GM21619 (cell line): ENCODE results near the gene ENG.
"Not testable (repeated sequence)": the region's sequence is repeated elsewhere in the genome, so short reads cannot be mapped to it uniquely, and the experiment has no call there.

Experiments used
- ATAC-seq: cut with Tn5 transposase; IDR thresholded peaks from one replicate; pipeline ENCODE4 v1.9.1; 2021; ENCODE audit not compliant: unreplicated experiment

ENG gene

DNA sequence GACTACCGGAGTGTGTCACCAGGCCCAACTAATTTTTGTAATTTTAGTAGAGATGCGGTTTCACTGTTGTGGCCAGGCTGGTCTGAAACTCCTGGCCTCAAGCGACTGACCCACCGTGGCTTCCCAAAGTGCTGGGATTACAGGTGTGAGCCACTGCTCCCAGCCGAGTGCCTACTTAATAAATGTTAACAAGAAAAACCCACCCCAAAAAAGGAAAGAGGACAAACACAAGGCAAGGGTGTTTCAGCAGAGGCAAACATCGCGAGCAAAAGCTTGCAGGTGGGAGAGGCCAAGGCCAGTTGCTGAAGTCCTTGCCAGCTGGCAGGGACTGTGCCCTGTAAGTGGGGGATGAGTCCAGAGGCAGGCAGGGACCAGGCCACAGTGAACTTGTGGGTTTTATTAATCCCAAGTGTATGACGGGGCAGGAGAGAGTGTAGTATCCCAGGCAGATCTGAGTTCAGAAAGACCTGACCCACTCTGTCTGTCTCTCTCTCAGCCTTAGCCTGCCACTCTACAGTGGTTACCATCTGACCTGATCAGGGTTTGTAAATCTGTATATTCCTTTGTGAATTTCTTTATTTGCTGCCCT is 58.1 kb downstream of the ENG start:
- ATAC-seq = no peak

DNA sequence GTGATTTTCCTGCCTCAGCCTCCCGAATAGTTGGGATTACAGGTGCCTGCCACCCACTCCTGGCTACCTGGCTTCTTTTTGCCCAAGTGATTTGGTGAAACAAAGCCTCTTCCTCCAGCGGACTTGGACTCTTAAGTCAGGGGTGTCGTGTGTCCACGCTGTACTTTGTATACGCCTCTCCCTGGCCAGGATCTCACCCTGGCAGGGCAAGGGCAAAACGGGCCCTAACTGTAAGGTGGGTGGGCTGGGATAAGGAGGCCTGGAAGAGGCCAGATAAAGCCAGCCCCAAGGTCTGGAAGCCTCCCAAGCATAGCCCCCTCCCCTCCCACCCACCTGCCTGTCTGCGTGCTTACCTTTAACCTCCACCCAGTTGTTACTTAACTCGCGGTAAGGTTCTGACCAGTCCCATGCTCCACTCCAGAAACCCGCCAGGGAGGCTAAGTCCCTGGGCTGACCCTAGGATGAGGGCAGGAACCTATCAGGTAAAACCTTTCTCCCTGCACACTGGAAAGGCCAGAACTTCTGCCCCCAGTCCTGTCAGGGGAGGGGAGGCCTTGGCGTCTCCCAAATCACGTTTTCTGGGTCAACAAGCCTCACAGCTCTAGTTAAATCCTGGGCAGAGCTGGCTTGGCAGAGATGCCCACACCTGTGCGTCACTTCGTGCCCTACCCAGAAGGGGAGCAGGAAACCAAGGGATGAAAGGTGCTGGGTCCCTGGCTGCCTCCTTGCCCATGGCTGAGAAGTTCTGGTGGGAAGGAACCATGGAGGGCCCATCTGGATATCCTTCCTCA is 60.3 kb downstream of the ENG start:
- ATAC-seq = no peak

DNA sequence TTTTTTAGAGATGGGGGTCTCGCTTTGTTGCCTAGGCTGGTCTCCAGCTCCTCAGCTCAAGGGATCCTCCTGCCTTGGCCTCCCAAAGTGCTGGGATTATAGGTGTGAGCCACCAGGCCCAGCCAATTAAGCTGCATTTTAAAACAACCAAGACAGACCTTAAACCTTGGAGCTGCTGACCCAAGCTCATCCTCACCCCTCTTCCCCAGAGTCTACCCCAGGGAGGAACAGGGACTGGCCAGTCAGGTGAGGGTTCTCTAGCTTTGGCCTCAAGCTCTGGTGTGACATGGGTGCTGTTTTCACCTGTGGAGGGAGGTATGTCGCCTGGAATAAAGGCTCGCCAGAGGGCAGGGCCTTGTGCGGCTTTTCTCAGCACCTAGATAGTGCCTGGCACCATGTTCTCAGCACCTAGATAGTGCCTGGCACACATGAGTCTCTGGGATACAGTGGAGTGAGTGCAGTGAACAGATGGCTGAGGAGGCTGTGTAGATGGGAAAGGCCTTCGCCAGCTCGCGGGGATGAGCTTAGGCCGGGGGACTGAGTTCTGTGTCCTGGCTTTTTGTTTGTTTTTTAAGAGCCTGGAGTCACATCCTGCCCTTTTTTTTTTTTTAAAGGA is 61.3 kb downstream of the ENG start:
- ATAC-seq = no peak

DNA sequence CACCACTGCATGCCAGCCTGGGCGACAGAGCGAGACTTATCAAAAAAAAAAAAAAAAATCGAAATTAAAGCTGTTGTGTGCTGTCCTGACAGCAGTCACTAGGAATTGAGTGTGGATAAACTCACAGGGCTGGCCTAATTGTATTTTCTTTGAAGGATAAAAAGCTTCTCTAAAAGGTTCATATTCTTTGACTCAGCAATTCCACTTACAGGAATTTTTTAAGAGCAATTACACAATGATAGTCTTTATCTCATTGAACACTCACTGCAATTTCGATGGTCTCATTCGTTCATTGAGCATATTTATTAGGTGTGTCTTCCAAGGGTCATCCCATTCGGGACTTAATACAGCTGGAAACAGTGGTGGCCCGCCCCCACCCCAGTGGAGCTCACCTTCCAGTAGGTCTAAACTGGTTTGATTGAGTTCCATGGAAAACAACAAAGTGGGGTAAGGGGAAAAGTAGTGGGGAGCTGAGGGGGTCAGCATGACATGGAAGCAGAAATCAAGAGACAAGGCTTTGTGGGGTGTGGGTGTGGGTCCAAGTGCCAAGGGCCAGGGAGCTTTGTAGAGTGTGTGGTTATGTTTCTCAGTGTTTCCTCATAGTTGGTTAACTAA is 61.9 kb downstream of the ENG start:
- ATAC-seq = no peak

DNA sequence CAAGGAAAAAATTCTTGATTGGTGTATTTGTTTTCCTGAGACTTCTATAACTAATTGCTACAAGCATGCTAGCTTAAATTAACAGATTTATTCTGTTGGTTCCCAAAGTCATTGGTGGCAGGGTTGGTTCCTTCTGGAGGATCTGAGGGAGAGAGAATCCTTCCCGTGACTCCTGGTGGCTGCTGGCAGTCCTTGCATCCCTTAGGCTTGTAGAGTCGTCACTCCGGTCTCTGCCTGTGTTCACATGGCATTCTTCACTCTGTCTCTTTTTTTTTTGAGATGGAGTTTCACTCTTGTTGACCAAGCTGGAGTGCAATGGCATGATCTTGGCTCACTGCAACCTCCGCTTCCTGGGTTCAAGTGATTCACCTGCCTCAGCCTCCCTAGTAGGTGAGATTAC is 63.4 kb downstream of the ENG start:
- no peak for ATAC-seq

DNA sequence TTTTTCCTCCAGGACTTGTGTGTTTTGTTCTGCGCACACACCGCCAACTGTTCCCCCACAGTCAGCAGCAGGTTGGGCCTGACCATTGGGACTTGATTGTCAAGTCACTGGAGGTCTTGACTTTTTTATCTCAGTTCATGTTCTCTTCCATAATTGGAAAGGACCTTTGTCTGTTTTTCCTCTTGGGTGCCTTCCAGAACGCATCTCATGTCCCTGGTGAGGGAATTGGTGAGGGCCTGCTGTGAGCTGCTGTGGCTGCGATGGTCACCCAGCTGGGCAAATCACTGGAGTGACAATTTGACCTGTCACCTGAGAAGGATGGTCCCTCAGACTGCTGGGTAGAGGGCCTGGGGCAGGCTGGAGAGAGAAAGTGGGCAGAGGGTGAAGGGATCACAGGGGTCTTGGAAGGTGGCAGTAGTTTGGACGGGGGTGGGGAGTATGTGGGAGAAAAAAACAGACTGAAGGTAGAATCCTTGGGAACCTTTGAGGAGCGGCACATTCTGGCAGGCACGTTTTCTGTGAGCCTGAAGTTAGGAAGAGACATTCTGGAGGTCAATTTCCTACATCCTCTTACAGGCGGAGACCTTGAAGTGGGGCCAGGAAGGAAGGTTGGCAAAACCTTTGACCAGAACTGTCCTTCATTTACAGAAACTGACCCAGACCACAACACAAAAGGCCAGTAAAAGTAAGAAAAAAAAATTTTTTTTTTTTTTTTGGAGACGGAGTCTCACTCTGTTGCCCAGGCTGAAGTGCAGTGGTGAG is 64.2 kb downstream of the ENG start:
- no peak for ATAC-seq

DNA sequence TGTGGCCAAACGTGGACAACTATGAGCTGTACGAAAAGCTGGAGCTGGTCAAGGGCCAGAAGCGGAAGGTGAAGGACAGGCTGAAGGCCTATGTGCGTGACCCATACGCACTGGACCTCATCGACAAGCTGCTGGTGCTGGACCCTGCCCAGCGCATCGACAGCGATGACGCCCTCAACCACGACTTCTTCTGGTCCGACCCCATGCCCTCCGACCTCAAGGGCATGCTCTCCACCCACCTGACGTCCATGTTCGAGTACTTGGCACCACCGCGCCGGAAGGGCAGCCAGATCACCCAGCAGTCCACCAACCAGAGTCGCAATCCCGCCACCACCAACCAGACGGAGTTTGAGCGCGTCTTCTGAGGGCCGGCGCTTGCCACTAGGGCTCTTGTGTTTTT is 65.3 kb downstream of the ENG start:
- no peak for ATAC-seq

DNA sequence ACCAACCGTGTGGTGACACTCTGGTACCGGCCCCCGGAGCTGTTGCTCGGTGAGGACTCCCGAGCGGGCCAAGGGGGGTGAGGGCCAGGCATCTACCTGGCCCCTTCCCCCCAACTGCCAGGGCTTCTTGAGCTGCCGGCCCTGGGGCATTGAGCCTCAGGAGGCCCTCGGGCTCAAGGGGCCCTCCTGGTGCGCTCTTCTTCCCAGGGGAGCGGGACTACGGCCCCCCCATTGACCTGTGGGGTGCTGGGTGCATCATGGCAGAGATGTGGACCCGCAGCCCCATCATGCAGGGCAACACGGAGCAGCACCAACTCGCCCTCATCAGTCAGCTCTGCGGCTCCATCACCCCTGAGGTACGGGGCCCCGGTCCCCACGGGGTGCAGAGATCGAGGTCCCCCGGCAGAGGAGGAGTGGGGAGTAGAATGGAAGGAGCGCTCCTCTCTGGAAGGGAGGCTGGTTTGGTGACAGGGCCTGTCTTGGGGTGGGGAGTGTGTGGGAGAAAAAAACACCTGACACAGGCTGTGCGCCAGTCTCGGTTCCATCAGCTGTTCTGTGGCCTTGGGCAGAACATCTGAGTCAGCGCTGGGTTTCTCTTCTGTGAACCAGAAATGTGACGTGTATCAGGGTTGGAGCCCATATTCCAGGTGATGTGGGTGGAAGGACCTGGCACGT is 66.0 kb downstream of the ENG start:
- ATAC-seq = no peak

DNA sequence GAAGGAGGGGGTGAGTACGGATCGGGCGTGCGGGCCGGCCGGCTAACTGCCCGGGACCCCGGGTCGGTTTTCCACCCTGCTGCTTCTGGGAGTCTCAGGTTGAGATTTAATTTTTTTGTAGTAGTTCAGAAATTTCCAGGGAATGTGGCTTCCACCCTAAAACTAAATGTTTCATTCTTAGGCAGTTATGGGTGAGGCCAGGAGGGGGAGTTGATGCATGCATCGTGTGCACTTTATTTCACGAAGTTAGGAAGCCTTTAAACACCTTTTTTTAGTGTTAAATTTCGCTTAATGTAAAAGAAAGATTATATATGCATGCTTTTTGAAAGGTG is 67.7 kb downstream of the ENG start:
- no peak for ATAC-seq

DNA sequence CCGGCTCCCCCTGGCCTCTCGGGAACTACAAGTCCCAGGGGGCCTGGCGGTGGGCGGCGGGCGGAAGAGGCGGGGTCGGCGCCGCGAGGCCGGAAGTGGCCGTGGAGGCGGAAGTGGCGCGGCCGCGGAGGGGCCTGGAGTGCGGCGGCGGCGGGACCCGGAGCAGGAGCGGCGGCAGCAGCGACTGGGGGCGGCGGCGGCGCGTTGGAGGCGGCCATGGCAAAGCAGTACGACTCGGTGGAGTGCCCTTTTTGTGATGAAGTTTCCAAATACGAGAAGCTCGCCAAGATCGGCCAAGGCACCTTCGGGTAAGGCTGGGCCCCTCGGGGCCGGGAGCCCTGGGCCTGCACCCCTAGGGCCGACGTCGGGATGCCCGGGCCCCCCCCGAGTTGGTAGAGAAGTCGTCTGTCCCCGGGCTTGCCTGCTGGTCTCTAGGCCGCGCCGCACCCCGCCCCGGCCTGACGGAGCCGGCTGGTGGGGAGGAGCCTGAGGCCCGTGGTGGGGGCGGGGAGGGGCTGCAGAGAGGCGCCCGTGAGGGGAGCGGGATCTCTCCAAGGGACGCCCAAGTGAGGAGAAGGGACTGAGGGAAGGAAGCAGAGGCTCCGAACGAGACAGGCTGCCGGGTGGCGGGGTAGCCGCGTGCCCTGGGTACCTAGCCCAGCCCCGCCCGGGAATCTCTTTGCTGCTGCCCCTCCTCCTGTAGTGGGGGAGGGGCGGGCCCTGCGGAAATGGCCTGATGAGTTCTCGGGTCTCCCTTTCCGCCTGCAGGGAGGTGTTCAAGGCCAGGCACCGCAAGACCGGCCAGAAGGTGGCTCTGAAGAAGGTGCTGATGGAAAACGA is 68.3 kb downstream of the ENG start, which contains the start of gene CDK9:
CDK9 (plus strand) TSS at position 102 of the 840 bp plus-strand sequence; CDS start at position 217, 115 bp downstream.
- peak; percentile 51 for ATAC-seq

DNA sequence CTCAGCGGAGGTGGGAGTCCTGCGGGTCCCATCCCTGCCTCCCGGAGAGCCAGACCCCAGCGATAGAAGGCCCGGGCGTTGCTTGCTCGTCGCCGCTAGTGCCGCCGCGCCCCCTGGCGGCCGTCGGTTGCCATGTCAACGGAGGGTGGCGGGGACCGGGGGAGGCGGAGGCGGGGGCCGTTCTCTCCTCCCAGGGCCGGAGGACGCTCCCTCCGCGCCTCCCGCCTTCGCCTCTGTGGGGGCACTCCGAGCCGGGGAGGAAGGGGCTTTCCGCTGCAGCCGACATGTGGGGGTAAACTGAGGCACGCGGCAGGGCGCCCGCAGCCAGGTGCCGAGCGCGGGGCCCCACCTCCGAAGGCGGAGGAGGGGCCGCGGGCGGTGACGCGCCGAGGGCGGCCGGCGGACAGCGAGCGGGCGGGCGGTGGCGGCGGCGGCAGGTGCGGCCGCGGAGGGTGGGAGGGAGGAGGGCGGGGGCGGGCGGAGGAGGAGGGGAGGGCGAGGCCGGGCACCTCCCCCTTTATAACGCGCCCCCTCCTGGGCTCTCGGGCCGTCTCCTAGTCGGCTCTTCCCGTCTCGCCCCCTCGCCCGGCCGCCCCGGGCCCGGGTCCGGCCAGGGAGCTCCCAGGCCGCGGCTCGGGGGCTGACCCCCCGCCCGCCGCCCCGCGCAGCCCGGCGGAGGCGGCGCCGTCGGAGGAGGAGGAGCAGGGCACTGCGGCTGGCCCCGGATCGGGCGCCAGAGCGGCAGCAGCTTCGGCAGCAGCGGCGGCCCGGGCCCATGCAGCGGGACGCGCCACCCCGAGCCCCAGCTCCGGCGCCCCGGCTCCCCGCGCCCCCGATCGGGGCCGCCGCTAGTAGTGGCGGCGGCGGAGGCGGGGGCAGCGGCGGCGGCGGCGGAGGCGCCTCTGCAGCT is 69.2 kb downstream of the ENG start:
- peak; percentile 40 for ATAC-seq

DNA sequence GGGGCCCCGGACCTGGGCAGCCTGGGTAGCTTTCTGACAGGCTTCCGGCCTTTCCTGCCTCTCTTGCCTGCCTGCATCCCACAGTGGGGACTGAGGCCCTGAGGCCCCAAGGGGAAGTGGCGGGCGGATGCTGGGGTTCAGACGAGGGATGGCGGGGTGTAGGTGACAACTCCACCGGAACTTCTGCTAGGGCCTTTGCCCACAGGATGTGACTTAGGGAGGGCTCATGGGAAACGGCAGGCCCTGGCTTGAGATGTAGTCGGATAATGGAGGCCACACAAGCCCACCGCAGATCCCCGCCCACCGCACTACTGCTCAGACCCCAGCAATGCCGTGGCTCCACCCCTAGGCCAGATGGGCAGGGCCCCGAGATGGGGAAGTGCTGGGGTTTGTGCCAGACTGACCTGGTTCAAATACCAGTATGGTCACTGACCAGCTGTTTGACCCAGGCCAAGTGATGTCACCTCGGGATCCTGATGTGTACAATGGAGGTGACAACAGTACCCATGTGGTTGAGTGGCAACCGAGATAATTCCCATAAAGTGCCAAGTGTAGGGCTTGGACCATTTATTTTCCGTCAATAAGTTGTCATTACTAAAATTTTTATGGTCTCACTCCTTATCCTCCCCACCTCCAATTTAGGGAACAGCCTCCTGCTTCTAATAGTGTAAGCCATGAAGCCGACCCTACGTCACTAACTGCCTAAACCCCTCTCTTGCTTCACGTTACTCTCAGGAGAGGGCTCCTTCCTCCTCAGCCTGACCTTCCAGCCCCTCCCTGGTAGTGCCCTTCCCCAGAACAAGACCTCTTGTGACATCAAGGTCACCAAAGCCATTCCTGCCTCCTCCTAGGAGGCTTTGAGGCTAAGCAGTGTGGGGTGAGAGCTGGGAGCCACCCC is 71.1 kb downstream of the ENG start:
- ATAC-seq = no peak

DNA sequence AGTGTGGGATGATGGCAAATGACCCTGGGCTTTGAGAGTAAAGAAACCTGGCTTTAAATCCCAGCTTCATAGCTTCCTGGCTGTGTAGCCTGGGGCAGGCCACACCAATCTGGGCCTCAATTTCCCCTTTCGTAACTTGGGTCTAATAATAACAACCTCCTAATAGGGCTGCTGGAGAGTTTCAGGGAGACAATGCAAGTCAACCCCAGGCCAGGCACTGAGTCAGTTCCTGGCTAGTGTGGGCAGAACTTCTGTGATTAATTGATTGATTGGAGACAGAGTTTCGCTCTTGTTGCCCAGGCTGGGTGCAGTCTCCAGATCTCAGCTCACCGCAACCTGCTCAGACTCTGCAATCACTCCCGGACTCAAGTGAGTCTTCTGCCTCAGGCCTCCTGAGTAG is 72.7 kb downstream of the ENG start:
- no peak for ATAC-seq

DNA sequence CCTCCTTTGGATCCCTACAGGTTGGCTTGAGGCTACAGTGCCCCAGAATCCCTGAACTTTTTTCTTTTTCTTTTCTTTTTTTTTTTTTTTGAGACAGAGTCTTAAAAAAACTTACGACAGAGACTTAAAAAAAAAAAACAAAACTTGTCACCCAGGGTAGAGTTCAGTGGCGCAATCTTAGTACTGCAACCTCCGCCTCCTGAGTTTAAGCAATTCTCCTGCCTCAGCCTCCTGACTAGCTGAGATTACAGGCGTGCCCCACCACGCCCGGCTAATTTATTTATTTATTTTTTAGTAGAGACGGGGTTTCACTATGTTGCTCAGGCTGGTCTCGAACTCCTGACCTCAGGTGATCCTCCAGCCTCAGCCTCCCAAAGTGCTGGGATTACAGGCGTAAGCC is 73.5 kb downstream of the ENG start:
- ATAC-seq = not testable (repeated sequence)

DNA sequence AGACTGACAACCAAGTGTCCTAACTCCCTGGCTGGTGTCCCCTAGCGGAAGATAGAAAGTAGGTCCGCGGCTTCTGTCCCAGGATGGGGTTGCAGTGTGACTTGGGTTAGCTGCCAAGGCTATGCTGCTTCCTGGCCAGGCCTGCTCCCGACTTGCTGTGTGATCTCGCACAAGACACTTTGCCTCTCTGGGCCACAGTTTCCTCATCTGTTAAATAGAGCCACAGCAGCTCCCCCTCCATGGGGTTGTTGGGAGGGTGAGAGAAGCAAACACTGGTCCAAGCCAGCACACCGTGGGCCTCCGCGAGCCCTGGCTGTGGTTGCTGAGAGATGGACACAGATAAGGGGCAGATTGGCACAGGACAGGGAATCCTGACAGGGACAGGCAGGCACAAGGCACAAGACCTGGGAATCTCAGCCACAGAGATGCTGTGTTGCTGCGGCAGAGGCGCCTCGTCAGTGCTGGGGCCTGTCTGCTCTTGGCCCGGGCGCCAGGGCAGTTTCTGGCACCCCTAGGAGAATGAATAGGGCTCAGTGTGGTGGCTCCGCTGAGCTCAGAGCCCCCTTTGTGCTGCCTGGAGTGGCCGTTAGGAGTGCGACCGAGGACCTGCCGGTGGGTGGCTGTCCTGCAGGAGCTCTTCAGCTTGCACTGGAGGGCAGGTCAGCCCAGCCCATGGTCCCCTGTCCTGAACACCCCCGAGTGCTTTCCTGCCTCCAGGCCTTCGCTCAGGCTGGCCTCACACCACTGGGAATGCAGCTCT is 74.2 kb downstream of the ENG start:
- ATAC-seq = no peak

DNA sequence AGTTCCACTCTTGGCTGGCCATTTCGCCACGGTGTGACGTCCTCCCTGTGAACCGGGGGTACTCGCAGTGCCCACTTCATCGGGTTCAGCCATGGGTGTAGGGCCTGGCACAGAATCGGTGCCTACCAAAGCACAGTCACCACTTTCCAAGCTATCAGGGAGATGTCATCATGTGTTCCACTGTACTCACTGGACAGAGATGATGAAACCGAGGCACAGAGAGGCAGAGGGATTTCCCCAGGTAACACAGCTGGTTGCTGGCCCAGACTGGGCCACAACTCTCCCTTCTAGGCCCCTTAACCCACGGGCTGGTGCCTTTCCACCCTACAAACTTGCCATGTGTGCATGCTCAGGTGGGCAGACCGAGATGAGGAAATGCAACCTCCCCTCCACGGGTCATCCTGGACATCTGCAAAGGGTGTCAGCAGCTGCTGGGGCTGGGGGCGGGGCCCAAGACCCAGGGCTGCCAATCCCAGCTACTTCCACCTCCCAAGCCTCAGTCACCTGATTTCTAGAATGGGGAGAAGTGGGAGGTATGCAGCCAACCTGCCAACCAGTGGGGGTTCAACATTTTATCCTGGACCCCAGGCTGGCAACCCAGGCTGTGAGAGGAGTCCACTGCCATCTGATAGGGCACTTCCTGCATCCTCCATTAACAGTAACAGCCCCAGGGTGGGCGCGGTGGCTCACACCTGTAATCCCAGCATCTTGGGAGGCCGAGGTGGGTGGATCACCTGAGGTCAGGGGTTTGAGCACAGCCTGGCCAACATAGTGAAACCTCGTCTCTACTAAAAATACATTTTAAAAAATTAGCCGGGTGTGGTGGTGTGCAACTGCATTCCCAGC is 75.1 kb downstream of the ENG start:
- ATAC-seq = peak; percentile 39
